DMS79 treated with DMSO at 0.1 percent for 48 hours (cell line): ENCODE results near the gene TMEM182.

Experiments
- DNase-seq: peaks from one replicate; lab custom pipeline; 2025; lab: John Stamatoyannopoulos, UW

The TMEM182 gene

GRCh38 chr2:102768253-102768652 lies 6.4 kb downstream of the TMEM182 start:
- no peak for DNase-seq

DNA sequence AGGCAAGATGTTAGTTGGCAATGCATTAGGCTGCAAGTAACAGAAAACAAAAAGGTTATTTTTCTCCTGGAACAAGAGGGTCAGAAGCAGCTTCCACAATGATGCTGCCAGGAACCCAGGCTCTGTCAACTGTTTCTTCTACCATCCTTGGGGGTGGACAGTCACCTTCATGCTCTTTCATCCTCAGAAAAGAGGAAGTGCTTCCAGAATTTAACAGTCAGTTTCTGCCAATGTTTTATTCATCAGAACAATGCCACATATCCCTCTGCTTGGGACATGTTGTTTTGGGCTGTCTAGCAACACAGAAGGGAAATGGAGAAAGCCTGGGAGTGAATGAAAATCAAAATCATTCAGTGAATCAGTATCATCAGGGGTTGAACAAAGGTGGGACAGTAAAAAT lies 7.1 kb downstream of the TMEM182 start:
- no peak for DNase-seq

DNA sequence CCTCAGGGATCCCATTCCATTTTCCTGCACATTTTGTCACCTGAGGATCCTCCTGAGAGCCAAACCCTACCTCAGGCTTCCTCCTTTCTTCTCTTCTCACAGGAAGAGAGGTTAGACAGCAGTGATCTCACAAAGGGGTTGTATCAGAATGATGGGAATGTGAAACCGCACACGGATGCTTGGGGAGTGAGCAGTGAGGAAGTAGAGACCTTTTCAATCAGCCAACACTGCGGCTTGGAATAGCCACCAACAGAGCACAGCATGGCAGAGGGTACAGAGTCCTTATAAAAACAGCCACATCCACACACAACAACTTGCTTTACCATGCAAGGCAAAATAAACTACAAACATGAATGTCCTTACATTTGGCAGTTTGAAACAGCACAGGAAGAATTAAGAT lies 8.7 kb downstream of the TMEM182 start:
- no peak for DNase-seq

DNA sequence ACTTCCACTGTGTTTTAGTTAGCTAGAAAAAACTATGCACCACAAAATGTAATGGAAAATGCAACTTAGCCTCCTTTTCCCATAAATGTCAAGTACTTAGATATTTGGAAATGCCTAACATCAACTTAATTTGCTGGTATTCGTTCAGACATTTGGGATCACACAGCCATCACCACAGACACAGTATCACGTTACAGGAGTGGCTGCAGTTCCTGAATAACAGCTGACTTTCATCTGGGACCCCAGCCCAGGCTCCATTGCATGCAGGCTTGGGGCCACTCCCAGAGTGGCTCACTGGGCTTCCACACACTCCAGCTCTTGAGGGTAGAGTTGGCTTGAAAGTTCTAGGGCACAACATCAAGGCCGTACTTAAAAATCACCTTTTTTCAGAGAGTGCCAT lies 9.3 kb downstream of the TMEM182 start:
- DNase-seq, result no peak

GRCh38 chr2:102772659-102773058 lies 10.8 kb downstream of the TMEM182 start:
- DNase-seq, result no peak

DNA sequence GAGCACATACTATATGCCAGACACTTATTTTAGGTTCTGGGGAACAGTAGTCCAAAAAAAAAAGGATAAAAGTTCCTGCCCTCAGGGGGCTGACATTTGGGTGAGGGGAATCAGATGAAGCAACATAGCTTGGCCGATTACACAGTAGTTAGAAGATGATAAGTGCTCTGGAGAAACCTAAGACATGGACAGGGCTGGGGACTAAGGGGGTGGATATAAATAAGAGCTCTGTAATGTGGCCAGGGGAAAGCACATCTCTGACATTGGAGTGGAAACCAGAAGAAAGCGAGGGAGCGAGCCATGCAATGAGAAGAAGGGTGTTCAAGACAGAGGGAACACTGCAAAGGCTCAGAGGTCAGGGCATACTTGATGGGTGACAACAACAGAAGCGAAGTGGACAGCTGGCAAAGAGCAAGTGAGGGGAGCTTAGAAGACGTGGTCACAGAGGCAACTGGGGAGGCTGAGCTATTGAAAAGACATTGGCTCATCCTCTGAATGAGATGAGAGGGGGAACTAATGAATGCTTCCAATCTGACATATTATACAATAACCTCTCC lies 11.4 kb downstream of the TMEM182 start:
- DNase-seq, result no peak

DNA sequence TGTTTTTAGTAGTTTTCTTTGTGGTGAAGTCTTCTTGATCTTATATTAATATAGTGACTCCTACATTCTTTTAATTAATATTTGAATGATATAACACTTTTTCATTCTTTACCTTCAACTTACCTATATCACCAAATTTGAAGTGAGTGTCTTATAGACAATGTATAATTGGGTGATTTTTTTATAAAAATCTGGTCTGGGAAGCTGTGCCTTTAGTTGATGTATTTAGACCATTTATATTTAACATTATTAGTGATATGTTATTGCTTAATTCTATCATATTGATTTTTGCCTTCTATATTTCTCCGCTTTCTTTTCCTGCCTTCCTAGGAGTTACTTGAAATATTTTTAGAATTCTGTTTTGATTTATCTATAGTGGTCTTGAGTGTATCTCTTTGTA lies 16.4 kb downstream of the TMEM182 start:
- DNase-seq, result no peak

GRCh38 chr2:102780467-102780866 lies 18.6 kb downstream of the TMEM182 start:
- no peak for DNase-seq

DNA sequence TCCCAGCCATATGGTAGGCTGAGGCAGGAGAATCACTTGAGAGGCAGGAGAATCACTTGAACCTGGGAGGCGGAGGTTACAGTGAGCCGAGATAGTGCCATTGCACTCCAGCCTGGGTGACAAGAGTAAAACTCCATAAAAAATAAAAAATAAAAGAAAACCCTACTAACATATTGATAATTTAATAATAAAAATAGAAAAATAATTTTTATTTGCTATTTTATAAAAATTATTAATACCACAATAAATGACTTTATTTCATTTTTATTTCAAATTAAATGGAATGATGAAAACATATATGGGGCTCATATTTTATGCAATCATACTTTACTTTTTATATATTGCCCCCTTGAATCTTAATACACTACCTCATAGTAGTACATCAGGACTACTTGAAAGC lies 20.4 kb downstream of the TMEM182 start:
- no peak for DNase-seq

DNA sequence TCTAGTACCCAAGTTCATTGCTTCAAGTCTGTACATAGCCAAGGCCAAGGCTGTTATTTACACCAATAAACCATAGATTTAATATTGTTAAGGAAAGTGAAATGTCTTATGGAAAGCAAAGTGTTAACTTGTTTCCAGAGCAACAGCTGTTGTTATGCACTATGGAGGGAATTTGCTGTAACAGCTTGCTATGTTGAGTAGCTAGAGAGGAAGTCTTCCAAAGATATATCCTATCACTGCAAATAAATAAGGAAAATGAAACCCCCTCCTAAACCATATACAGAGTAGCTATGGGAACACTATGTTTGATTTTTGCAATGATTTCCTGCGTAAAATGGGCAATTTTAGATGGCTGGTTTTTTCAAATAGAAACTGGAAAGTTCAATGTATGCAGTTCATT lies 21.1 kb downstream of the TMEM182 start:
- DNase-seq, result no peak

DNA sequence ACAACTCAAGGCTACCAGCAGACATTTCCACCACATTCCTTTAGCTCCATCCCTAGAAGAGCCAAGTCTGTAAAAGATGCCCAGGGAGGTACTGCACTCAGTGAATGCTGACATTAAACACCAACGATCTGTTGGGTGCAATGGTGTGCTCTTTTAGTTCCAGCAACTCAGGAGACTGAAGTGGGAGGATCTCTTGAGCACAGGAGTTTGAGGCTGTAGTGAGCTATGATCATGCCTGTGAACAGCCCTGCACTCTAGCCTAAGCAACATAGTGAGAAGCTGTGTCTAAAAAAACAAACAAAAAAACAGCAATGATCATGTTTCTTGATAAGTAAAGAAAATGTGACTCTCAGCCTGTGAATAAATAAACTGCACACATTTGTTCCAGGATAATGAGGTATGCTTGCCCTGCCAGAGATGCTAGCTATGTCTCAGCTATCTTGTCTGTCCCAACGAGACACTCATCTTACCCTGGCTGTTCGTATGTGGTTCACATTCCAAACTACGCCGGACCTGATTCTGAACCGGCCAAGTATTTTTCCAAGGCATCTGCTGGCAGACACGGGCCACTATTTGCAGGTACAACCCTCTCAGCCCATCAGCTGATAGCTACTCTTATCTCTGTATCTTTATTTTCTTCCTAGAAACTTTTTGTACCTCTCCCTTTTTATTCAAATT lies 21.8 kb downstream of the TMEM182 start:
- no peak for DNase-seq

DNA sequence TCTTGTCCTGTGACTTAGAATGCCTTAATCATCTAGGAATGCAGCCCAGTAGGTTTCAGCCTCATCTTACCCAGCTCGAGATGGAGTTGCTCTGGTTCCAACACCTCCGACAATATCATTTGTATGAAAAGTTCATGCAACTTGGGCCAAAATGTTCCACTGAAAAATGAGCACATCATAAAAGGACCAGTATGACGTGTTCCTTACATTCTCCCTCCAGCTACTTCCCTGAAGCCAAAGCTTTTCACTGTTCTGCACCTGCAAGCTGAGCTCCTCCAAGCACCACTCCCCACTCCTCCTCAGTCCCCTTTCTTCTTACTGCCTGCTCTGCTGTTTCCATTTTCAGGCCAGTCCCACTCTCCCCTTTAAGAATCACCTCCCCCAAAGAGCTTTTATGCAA lies 23.1 kb downstream of the TMEM182 start:
- DNase-seq, result no peak

GRCh38 chr2:102788216-102788884 lies 26.5 kb downstream of the TMEM182 start:
- no peak for DNase-seq

GRCh38 chr2:102788885-102789260 lies 27.0 kb downstream of the TMEM182 start:
- DNase-seq, result no peak

DNA sequence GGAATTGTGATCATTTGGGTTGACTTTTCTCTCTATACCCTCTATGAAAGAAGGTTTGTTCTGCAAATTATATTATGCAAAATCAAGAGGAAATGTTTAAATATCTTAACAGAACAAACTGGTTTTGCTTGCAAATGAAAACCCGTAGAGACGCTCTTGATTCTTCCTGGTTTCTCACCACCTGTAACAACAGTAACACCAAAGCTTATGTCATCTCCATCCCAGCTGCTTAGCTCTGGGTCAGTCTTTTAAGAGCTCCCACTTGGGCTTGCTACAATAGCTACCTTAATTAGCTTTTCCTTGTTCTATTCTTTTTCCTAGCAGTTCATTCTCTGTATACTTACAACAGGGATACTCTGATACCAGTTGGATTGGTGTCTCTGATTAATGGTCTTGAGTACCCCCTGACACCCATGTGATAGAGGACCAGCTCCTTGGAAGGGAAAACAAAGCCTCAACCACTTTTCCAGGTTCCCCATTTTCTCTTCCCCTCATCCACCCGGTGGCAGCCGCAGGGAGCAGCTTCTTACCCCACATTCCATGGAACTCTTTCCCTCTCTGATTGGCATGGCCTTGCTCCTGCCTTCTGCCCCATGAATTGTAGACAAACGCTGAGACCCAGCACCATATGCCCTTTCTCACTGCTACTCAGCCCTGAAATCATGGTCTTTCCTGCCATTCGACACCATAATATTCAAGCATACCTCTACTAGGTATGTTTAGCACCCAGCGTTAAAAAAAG lies 27.7 kb downstream of the TMEM182 start:
- DNase-seq, result no peak

GRCh38 chr2:102790091-102790455 lies 28.2 kb downstream of the TMEM182 start:
- DNase-seq, result no peak

- DNase-seq, result no peak
Measured at GRCh38 chr2:102792568-102793208, 30.9 kb downstream of the TMEM182 start.

DNA sequence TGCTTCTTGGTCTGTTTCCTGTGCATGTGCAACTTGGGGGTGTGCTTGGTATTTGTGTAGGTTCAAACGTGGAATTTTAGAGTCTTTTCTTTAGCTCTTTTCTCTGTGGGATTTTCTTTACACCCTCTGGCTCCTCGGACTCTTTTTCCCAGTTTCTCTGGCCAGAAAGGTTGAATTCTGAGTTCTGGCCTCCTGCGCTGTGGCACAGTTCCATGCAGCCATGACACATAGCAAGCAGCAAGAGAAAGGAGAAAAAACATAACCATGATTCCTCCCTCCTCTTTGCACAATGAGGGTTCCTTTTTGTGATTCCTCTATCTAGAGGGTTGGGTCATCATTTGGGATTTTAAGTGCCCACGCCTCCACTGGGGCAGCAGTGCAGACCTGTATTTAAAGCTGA lies 33.8 kb downstream of the TMEM182 start:
- DNase-seq, result no peak

GRCh38 chr2:102796337-102796736 lies 34.5 kb downstream of the TMEM182 start:
- no peak for DNase-seq

DNA sequence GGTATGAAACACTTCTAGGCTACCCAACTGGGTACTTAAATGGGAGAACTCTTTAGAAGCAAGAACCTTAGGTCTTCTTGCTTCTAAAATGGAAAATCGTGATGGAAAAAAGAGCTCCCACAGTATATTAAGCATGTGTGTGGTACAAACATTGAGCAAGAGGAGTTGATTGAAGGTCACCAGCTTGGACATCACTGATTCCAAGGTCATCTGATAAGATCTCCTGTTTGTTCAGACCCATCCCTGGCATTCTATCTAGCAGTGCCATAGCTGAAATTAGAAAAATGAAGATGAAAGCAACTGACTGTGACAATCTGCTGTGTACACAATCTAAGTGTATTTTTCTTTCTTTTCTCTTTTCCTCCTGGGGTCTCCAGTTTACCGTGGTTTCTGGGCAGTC lies 35.7 kb downstream of the TMEM182 start:
- no peak for DNase-seq

- no peak for DNase-seq
Measured at GRCh38 chr2:102798181-102798580, 36.4 kb downstream of the TMEM182 start.

DNA sequence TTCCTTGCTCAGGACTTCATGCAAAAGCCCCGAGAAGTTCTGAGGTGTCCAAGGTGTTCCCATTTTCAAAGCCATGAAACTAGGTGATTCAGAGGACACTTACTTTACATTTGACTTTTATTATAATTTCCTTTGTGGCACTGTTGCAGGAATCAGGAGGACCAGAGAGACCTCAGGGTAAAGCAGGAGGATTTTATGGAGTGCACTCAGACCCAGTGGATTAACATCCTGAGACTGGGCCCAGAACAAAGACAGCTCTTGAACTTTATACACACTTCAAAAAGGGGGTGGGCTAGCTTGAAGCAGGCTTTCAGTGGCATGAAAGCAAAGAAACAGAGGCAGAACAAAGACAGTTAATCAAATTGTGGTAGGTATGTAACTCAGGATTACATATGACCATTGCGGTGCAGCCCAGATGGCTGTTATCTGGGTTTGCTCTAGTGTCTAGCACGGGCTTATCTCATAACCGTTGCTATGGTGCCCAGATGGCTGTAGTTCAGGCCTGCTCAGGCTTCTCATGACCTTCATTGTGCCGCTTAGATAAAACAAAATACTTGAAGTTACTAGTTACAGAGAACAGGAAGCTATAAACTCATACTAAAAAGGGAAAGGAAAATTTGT lies 39.4 kb downstream of the TMEM182 start:
- peak; percentile 2 for DNase-seq
